RCC 7860 (cell line): ENCODE measurements around the gene XRCC3.

ENCODE experiments used
- DNase-seq: peaks from one replicate; pipeline ENCODE4 v3.0.0-alpha.2; 2015; ENCODE audit warnings: low spot score
- FAIRE-seq: peaks from 2 replicates; lab custom pipeline; 2012; peaks lifted over from hg19 to GRCh38; lab: Jason Lieb, UNC

Gene XRCC3

DNA sequence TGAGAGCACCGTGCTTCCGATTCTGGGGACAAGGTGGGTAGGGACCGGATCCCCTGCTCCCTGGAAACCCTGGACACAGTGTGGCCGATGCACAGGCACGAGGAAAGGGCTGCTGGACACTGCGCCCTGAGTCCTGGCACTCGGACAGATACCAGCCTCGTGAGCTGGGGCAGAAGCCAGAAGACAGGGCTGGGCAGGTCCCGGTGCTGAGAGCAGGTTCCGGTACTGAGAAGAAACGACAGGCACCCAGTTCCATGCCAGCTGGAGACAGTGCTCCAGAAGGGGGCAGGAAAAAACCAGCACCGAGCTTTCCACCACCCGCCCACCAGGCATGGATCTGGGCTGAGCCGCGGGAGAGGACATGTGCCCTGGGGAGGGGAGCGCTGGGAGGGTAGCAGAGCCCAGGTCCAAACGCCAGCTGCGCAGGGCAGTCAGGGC, 6.5 kb downstream of the XRCC3 start:
- FAIRE-seq (no peak), DNase-seq (no peak)

DNA sequence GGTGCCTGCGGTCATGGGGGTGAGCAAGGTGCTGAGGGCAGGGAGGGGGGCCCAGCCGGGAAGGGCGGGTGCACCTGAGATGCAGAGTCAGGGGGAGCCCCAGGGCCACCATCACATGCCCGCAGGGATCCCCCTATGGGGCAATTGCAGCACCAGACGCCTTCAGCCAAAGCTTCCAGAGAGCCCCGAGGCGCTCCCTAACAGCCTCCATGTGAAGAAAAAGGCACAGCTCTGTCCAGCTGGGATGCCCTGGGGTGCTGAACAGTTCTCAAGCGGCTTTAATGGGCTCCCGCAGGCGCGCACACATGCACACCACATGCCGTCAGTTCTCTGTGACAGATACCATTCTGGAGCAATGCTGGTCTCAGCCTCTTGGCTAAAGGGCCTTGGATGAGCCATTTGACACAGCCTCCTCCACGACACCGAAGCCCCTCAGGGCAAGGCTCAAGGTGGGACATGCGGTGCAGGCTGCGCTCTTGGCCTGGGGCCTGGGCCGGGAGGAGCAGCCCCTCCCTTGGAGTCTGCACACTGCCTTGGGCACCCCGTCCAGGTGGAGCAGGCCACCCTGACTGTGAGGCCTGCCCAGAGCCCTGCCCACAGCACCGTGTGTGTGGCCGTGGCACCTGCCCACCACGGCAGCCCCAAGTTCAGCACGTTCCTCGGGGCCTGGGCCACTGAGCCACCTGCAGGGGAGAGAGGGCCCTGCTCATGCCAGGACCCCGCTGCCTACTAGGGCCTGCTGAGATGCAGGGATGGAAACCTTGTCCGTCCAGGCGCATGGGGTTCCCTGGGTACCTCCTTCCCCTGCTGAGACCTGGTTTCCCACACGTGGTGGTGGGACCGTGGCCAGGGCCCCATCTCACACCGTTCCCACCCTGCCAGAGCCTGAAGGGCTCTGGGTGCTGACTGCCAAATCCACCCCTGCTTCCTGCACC, 7.7 kb downstream of the XRCC3 start:
- no peak for DNase-seq
- FAIRE-seq: no peak

GRCh38 chr14:103706551-103707328, 8.5 kb downstream of the XRCC3 start:
- no peak for DNase-seq

DNA sequence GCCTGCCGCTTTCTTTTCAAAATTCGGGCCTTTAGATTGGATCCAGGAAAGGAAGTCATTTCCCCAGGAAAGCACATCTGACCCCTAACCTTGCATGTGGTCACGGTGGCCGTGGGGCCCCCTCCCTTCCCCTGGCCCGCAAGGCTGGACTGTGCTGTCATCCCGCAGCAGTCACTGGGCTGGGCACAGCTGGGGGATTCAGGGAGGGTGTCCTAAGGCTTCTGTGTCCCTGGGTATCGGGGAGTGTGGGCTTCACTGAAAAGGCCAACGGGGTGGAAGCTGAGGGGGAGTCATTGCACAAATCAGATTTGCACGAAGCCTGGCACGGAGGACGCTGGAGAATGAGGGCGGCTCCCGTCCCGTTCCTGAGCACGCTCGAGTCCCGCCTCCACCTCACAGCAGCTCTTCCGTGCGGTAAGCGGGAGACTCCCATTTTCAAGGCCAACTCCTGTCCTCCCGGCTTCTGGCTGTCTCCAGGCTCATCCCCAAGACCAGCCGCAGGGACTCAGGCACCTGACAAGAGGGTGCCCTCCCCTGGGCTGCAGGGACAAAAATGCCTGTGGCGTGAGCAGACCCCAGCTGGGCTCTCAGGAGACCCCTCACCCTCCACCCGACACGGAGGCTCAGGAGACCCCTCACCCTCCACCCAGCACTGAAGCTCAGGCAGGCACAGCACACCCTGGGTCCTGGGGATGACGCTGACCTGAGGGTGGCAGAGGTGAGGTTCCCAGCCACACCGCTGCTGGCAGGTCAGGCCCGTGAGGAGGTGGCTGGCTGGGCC, 9.6 kb downstream of the XRCC3 start:
- FAIRE-seq: no peak
- DNase-seq: no peak

More at GRCh38 chr14:103706551-103707328, 8.5 kb downstream of the XRCC3 start:
- no peak for FAIRE-seq

- DNase-seq (no peak), FAIRE-seq (no peak)
Observed at GRCh38 chr14:103705118-103705503, 10.1 kb downstream of the XRCC3 start.

DNA sequence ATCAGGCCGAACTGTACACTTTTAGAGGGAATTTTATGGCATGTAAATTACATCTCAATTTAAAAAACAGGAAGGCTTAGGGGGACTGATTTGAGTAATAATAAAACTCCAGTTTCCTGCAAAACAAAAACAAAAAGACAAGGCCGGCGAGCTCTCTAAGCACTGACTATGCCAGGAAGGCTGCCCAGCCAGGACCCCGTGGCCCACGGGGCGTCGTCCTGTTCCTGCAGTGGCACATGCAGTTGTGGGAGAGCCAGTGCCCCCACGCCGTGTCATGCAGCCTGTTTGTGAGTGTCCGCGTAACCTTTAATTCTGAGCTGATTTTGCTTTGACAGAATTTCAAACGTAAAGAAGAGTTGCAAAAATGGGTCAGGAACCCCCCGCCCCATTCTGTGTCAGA, 10.5 kb downstream of the XRCC3 start:
- FAIRE-seq: no peak
- DNase-seq: no peak

DNA sequence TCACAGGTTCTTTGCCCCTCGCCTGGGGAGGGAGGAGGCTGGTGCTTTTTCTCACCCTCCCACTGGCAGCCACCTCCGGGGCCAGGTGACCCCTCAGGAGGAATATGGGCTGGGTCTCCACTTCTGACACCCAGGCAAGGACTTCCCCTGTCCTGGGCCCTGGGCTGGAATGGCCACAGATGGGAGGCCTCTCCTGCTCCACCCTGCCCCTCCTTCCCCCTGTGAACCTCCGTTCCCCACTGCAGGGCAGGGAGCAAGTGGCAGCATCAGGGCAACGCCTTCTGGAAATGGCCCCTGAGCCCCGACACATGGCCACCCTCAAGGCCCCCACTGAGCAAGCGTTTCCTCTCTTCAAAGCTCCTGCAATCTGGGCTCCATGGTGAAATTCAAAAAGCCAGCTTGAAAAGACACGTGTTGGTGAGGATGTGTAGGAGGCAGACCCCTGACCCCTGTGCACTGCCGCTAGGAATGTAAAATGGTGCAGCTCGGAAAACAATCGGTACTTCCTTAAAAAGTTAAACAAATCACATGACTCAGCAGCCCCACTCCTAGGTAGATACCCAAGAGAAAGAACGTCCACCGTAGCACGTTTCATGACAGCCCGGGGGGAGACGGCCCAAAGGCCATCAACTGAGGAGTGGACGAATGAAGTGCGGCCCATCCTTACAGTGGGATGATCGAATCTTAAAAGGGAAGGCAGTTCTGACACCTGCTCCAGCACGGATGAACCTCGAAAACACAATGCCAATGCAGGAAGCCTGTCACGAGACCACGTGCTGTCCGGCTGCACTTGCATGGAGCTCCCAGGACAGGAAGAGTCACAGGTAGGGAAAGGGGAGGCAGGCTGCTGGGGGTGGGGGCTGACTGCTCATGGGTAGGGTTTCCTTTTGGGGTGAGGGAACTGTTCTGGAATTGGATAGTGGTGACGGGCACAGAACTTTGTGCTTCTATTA, 11.5 kb downstream of the XRCC3 start:
- DNase-seq: no peak
- FAIRE-seq: no peak

DNA sequence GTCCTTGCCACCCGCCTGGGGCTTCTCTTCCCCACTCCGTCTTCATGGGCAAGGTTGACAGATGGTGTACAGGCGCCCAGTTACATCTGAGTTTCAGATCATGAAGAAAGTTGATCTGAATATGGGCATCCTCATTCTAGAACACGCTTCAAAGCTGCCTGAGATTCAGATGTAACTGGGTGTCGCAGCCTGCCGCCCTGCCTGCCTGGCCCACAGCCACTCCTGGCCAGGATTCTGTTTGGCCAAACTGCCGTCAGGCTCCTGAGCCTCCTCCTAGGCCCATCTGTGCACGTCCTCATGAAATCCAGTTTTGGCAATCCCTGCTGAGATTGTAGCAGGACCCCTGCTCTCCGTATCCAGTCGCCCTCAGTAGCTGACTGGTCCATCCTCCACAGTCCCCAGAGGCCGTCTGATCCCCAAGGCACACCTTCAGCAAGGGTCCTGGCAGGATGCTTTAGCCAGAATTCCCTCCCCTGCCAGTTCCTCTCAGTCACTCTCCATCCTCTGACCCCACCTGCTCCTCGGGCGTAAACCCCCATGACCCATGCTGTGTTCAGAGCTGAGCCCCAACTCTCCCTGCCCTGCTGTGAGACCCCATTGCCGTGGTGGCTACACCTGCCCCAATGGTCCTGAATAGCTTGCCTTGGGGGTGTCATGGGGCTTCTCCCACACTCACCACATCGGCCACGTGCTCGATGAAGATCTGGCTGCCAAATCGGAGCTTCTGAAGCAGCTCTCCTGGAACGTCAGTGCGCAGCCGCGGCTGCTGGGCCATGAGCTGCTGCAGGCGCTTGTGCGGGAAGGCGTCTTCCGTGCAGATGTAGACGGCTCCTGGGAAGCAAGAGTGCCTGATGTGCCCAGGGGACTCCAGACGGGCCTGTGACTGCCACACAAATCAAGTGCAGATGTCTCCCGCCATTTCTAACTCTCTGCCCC, 12.5 kb downstream of the XRCC3 start:
- FAIRE-seq (no peak), DNase-seq (no peak)

- no peak for DNase-seq
- FAIRE-seq: no peak
Observed at GRCh38 chr14:103702095-103702494, 13.2 kb downstream of the XRCC3 start.

- no peak for FAIRE-seq
Observed at GRCh38 chr14:103700753-103701490, 14.3 kb downstream of the XRCC3 start.

DNA sequence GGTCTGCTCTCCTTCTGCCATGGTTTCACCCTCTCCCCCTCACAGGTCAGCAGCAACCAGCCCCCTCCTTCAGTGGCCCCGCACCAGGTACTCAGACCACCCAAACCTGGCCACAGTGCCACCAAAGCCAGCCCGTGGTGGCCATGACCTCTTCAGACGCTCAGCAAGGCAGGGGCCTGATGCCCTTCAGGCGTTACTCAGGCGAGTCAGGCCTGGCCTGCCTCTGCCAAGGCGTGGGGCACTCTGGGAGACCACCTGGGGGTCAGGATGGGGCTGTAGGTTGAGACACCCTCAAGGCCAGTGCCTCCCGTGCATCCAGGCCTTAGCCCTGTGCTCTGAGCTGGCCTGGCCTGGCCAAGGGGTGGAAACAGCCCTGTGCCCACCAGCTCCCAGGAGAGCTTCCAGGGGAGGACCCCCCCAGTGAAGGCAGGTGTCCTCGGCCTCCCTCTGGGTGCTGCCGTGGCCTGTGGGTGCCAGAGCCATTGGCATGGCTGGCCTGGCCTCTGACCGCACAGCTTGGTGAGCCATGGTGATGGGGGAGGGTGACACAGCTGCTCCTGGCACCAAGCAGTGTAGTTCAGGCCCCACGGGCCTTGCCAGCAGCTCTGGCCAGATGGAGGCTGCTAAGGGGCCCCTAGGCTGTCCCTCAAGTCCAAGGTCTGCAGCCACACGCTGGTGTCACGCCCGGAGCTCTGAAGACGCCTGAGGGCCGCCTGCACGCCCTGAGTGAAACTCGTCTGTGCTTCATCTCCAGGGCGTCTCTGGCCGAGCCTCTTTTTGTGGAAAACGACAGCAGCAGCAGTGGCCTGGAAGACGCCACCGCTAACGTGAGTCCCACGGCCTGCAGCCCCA, 15.1 kb downstream of the XRCC3 start:
- no peak for FAIRE-seq

More at GRCh38 chr14:103700753-103701490, 14.3 kb downstream of the XRCC3 start:
- DNase-seq: no peak

GRCh38 chr14:103699261-103699661, 16.0 kb downstream of the XRCC3 start:
- DNase-seq (no peak), FAIRE-seq (no peak)

More for the DNA sequence above, 15.1 kb downstream of the XRCC3 start:
- DNase-seq: no peak

DNA sequence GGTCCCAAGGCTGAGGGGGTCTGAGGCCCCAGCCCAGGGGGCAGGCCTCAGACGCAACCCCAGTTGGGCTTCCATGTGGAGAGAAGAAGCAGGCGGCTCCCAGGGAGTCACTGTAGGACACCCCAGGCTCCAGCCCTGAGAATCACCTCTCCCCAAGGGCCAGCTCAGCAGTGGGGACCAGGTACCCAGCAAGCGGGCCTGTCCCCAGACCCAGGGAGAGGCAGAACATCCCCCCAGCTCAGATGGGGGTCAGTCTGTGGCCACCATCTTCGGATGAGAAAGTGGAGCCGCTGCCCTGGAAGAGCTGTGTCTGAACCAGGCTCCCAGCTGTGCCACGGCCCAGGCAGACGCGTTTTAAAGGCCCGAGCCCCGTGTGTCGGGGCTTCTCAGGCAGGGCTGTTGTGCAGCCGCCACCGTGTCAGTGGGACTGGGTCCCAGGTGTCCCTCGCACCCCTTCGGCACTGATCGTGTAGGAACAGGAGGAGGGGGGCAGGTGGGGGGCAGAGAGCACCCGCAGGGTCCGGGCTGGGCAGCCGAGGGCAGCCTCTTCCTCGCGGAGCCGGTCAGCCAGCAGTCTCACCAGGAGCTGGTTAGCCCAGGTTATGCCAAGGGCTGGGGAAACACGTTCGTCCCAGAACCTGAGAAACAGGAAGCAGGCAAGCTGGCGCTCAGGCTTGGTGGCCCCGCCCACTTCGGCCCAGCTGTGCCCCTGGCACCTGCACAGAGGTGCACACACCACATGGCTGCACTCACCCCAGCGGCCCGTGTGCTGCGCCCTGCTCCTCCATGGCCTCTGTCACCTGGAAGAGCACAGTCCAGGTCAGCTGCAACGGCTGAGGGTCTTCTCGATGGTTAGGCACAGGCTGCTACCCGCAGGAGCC, 16.6 kb downstream of the XRCC3 start:
- FAIRE-seq (no peak), DNase-seq (no peak)

GRCh38 chr14:103697603-103698379, 17.5 kb downstream of the XRCC3 start:
- FAIRE-seq: no peak
- no peak for DNase-seq

- FAIRE-seq (no peak), DNase-seq (no peak)
Observed at GRCh38 chr14:103697206-103697602, 18.0 kb downstream of the XRCC3 start.
